Adrenal gland (tissue), 12 donors: ENCODE measurements around the gene SLC23A1. TPM values are rescaled to one million over a fixed set of nuclear protein-coding genes. Genes with fewer than 3 reads are reported as not detected.

Experiments
- DNase-seq, 7 donors: peaks; one replicate each; pipeline ENCODE4 v3.0.0-alpha.2; 2019 to 2020
- H3K27ac ChIP-seq, 5 donors: fragments of 200-600 bp; sonication (generic) in 4 of 5; 1 replicate in 3 of 5; 2 replicates in 2 of 5; pipeline versions ENCODE4 v1.5.1 to v1.8.0; 2016 to 2020; ENCODE audit warnings: mild to moderate bottlenecking in 1 of 5
- H3K27me3 ChIP-seq: fragments of 200-600 bp; 2 replicates; pipeline ENCODE4 v1.8.0; 2021
- H3K36me3 ChIP-seq, 2 donors: fragments of 200-600 bp; replicated peaks in 1 of 2; 1 replicate in 1 of 2; 2 replicates in 1 of 2; pipeline versions ENCODE4 v1.5.1 to v1.8.0; 2018 to 2022
- H3K4me1 ChIP-seq, 2 donors: fragments of 200-600 bp; replicated peaks in 1 of 2; 1 replicate in 1 of 2; 2 replicates in 1 of 2; pipeline versions ENCODE4 v1.5.1 to v1.8.0; 2018 to 2021
- H3K4me3 ChIP-seq, 4 donors: fragments of 200-600 bp; sonication (generic) in 3 of 4; one replicate each; pipeline ENCODE4 v1.5.1; 2016 to 2018
- H3K9me3 ChIP-seq, 3 donors: fragments of 200-600 bp; sonication (generic) in 1 of 3; replicated peaks in 1 of 3; 1 replicate in 2 of 3; 2 replicates in 1 of 3; pipeline versions ENCODE4 v1.5.1 to v1.8.0; 2016 to 2021
- CTCF ChIP-seq, 6 experiments: fragments of 450-650 bp in 4 of 6; fragments of 200-600 bp in 2 of 6; sonication (generic) in 1 of 6; IDR thresholded peaks; 1 replicate in 5 of 6; 2 replicates in 1 of 6; pipeline versions ENCODE4 v1.5.1 to v1.8.0; 2016 to 2021; ENCODE audit warnings: antibody characterized with exemption in 6 of 6, mild to moderate bottlenecking in 2 of 6, moderate library complexity in 1 of 6
- POLR2A ChIP-seq, 2 donors: fragments of 450-650 bp; IDR thresholded peaks; one replicate each; pipeline ENCODE4 v1.6.1; 2017; ENCODE audit warnings: antibody characterized with exemption in 2 of 2, mild to moderate bottlenecking in 2 of 2, moderate library complexity in 1 of 2
- WGBS, 4 donors: extraction: QIAGEN DNeasy Blood & Tissue Kit in 2 of 4; methylation state at CpG; one replicate each; pipeline versions ENCODE4 v1.1.5 to v1.1.7; 2013 to 2017; 5-methylcytosine and 5-hydroxymethylcytosine counted together
- intact Hi-C, 2 donors: fragments of 100-400 bp; cut with DNase I; formaldehyde crosslinking; loops; one replicate each; pipeline versions ENCODE4 v1.14.1 to v1.15.0; 2022 to 2023
- polyA plus RNA-seq, 3 donors: library from polyadenylated mRNA; stranded (reverse); fragments of 200-250 nt in 2 of 3; fragments of 350-450 nt in 1 of 3; fragmentation: Illumina TruSeq in 1 of 3; extraction: RNeasy Lipid Tissue Mini Kit (QIAGEN cat#74804) in 1 of 3; gene quantifications; one replicate each; pipeline ENCODE4 v1.2.3, GENCODE V29; 2013 to 2014
- total RNA-seq, 9 donors: library from RNA; depleted of rRNA in 4 of 9; stranded (reverse); fragments of >200 nt in 4 of 9; fragments of 120-200 nt in 1 of 9; fragmentation: NEBNext Ultra II Directional in 1 of 9; extraction: Animal tissue kit (Norgen Biotek cat#: 25700) in 1 of 9; gene quantifications; one replicate each; pipeline versions ENCODE4 v1.1.0 to v1.2.4, GENCODE V29; 2013 to 2023
- donor health status: healthy with polysubstance abuse.
- donor health status: Bipolar disorder and iron deficiency.
- donor health status: DM: yes; HTN: yes; CAD: no.
- donor health status: DM: no; HTN: no; CAD: no.
- donor health status: DM: no; HTN: no; CAD: no.
- donor health status: DM: yes; HTN: yes; CAD: no.

SLC23A1 gene
- total and polyA plus RNA-seq, 12 donors: 0.06 to 0.46 (median 0.14) TPM; not detected in 8

- intact Hi-C loops: no loop called here
- no peak overlapping the region for H3K27ac ChIP-seq
- H3K36me3 ChIP-seq: peaks cover 0 to 19% of the 10 kb centered on the region in 2 donors
- no peaks in the 10 kb centered on the region for H3K27me3 ChIP-seq
- H3K4me3 ChIP-seq: no peak overlapping the region
- H3K9me3 ChIP-seq: no peaks in the 10 kb centered on the region
- DNase-seq: no peak
- no peak for TF ChIP-seq POLR2A (IDR thresholded peaks at IDR 0.05)
- no peak for TF ChIP-seq CTCF (IDR thresholded peaks at IDR 0.05)
- WGBS, 4 donors: 89 to 96% (median 91%) methylated on average over 1 of the region's 1 CpG
- H3K4me1 ChIP-seq: peaks cover 21 to 39% of the 10 kb centered on the region in 2 donors
These were observed 35.7 kb upstream of the SLC23A1 start for GRCh38 chr5:139418793-139419192.

DNA sequence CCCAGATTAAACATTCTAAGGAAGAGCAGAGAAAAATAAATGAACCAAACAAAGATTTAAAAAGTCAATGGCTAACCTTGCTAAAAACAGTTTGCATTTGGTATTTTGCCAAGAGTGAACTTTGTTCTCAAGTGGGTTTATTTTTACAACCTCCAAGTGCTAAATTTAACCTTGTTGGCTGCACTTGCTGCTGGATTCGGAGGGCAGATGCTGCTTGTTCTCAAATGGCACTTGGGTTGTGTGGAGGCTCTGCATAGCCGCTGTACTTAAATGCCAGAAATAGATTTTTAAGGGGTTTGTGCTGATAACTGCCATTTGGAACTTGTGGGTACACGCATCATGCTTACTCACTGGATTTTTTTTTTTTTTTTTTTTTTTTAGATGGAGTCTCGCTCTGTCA is 34.1 kb upstream of the SLC23A1 start:
- peak in 2 of 7 donors; percentile 54 to 55 for DNase-seq
- Histone ChIP-seq H3K4me3 (no peak overlapping the region), H3K9me3 (no peaks in the 10 kb centered on the region), H3K27ac (peak overlapping the region in 1 of 5 donors; percentile 19), H3K4me1 (peaks cover 21 to 39% of the 10 kb centered on the region in 2 donors), H3K36me3 (peaks cover 0 to 19% of the 10 kb centered on the region in 2 donors), H3K27me3 (no peaks in the 10 kb centered on the region)
- intact Hi-C loops: no loop called here
- no peak for TF ChIP-seq POLR2A (IDR thresholded peaks at IDR 0.05)
- no peak for TF ChIP-seq CTCF (IDR thresholded peaks at IDR 0.05)
- WGBS, 4 donors: 30 to 43% (median 38%) methylated on average over 4 of the region's 4 CpGs

DNA sequence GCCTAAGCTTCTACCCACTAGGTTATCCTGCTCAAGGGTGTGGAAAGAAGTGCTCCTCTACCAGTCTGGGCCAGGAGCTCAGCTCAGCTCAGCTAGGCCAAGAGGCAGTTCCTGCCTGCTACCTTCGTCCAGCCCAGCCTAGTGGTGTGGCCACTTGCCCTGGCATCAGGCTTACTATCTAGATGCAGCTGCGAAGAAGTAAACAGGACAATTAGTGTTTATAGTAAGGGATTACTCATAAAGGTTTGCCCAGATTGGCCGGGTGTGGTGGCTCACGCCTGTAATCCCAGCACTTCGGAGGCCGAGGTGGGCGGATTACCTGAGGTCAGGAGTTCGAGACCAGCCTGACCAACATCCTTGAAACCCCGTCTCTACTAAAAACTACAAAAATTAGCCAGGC is 33.6 kb upstream of the SLC23A1 start:
- H3K4me1 ChIP-seq: peaks cover 21 to 39% of the 10 kb centered on the region in 2 donors
- TF ChIP-seq CTCF (IDR thresholded peaks at IDR 0.05) (no peak), POLR2A (IDR thresholded peaks at IDR 0.05) (no peak)
- 85 to 91% (median 88%) methylated on average over 9 of the region's 9 CpGs for WGBS, 4 donors
- H3K36me3 ChIP-seq: peaks cover 0 to 19% of the 10 kb centered on the region in 2 donors
- H3K4me3 ChIP-seq: no peak overlapping the region
- H3K27ac ChIP-seq: peak overlapping the region in 2 of 5 donors; percentile 24 to 82
- DNase-seq: peak in 1 of 7 donors; percentile 46
- no peaks in the 10 kb centered on the region for H3K9me3 ChIP-seq
- H3K27me3 ChIP-seq: no peaks in the 10 kb centered on the region
- intact Hi-C loops: no loop called here

- Histone ChIP-seq H3K4me3 (no peak overlapping the region), H3K9me3 (no peaks in the 10 kb centered on the region), H3K4me1 (peaks cover 21 to 39% of the 10 kb centered on the region in 2 donors), H3K27ac (peak overlapping the region; percentile 17 to 87 (median 62)), H3K27me3 (no peaks in the 10 kb centered on the region), H3K36me3 (peaks cover 0 to 15% of the 10 kb centered on the region in 2 donors)
- no peak for DNase-seq
- TF ChIP-seq CTCF (IDR thresholded peaks at IDR 0.05): no peak
- intact Hi-C loops: no loop called here
These were observed 32.8 kb upstream of the SLC23A1 start for GRCh38 chr5:139415869-139416268.
